GM12892 (cell line): Measurements from ENCODE around the gene TMEM266. TPM values are rescaled to one million over a fixed set of nuclear protein-coding genes. Genes with fewer than 3 reads are reported as not detected.
"Not testable (repeated sequence)": the region's sequence is repeated elsewhere in the genome, so short reads cannot be mapped to it uniquely, and the experiment has no call there.

Experiments
- DNase-seq: peaks from one replicate; pipeline ENCODE4 v3.0.0; 2011; ENCODE audit not compliant: insufficient read length
- FAIRE-seq: peaks from 2 replicates; lab custom pipeline; 2011; peaks lifted over from hg19 to GRCh38; lab: Jason Lieb, UNC
- POLR2A ChIP-seq: IDR thresholded peaks from 2 replicates; pipeline ENCODE4 v1.6.1; 2011; ENCODE audit warnings: low read depth, low read length, control low read depth
- POLR2AphosphoS5 ChIP-seq: IDR thresholded peaks from 2 replicates; pipeline ENCODE4 v1.6.1; 2011; ENCODE audit warnings: low read depth, low read length, control low read depth
- TAF1 ChIP-seq: IDR thresholded peaks from 2 replicates; pipeline ENCODE4 v1.6.1; 2011; ENCODE audit warnings: low read depth, mild to moderate bottlenecking, control low read depth, low read length, borderline replicate concordance
- polyA plus RNA-seq: library from polyadenylated mRNA; unstranded; fragments of >200 nt; gene quantifications from one replicate; pipeline ENCODE4 v1.2.1, GENCODE V29; 2012; ENCODE audit warnings: missing spikeins, inconsistent platforms; ENCODE audit not compliant: missing spikeins

Gene TMEM266, protein sequence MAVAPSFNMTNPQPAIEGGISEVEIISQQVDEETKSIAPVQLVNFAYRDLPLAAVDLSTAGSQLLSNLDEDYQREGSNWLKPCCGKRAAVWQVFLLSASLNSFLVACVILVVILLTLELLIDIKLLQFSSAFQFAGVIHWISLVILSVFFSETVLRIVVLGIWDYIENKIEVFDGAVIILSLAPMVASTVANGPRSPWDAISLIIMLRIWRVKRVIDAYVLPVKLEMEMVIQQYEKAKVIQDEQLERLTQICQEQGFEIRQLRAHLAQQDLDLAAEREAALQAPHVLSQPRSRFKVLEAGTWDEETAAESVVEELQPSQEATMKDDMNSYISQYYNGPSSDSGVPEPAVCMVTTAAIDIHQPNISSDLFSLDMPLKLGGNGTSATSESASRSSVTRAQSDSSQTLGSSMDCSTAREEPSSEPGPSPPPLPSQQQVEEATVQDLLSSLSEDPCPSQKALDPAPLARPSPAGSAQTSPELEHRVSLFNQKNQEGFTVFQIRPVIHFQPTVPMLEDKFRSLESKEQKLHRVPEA
- polyA plus RNA-seq = 1.4 TPM

DNA sequence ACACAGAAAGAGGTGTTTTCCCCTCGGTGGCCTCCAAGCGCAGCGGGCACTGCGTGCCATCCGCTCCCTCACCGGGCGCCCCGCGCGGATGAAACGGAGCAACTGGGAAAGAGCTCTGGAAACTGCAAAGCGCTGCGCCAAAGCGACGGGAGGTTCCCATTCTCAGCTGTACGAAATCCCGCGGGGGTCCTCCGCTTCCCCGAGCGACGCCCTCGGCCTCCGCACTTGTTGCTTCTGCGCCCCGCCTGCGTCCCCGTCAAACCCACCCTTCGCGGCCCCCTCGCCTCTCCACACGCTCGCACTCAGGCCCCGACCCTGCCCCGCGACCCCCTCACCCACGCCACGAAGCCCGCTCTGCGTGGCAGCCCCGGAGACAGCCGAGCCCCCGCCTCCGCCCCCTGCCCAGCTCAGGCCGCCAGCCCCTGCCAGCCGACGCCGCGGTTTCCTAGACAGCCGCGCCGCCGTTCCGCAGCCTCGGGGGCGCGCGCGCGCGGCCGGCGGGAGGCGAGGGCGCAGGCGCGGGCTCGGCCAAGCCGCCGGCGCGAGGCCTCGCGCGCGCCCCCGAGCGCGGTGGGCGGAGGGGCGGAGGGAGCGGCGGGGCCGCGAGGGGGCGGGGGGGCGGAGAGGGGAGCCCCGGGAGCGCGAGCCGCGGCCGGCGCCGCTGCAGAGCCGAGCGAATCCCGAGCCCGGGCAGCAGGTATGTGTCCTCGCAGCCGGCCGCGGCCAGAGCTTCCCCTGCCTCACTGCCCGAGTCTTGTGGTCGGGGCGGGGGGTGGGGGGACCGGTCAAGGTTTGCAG lies at the start of gene TMEM266:
Gene TMEM266, plus strand, starts transcription at position 666 of the 798 bp plus-strand sequence. CDS start 74,279 bp downstream, outside the sequence.
- no peak for TF ChIP-seq POLR2A
- no peak for TF ChIP-seq TAF1
- no peak for TF ChIP-seq POLR2AphosphoS5
- DNase-seq (peak; percentile 61), FAIRE-seq (no peak)

DNA sequence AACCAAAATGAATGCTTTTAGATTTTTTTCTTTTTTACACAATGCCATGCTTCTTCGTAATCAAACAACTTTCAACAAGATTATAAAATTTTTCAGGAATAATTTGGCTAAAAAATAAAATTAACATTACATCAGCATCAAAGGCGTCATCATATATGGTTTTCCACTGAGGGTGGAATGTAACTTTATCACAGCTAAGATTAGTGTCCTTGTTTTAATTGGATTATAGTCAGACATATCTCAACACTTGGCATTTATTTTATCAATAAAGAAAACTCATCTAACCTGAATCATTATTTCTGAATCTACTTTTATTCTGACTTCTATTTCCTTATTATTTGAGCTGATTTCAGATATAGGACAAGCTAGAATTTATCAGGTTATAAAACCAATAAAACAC lies 49.2 kb upstream of the TMEM266 start:
- TF ChIP-seq POLR2A (no peak), POLR2AphosphoS5 (no peak), TAF1 (no peak)
- FAIRE-seq (no peak), DNase-seq (no peak)

- DNase-seq (no peak), FAIRE-seq (peak; percentile 79)
- TF ChIP-seq POLR2A = no peak
- no peak for TF ChIP-seq TAF1
- TF ChIP-seq POLR2AphosphoS5 = no peak
Observed at GRCh38 chr15:76011627-76012551, 47.9 kb upstream of the TMEM266 start, which contains the start of gene NRG4. Gene NRG4 (minus strand): TSS chr15:76012424. CDS start chr15:76011230, 1,194 bp downstream.

DNA sequence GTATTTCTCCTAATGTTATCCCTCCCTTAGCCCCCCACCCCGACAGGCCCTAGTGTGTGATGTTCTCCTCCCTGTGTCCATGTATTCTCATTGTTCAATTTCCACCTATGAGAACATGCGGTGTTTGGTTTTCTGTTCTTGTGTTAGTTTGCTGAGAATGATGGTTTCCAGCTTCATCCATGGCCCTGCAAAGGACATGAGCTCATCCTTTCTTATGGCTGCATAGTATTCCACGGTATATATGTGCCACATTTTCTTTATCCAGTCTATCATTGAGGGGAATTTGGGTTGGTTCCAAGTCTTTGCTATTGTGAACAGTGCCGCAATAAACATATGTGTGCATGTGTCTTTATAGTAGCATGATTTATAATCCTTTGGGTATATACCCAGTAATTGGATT lies 46.3 kb upstream of the TMEM266 start:
- DNase-seq, FAIRE-seq: not testable (repeated sequence)

- FAIRE-seq (no peak), DNase-seq (no peak)
- TF ChIP-seq POLR2AphosphoS5 (no peak), POLR2A (no peak), TAF1 (no peak)
Observed at GRCh38 chr15:76024021-76024768, 35.6 kb upstream of the TMEM266 start.

- TF ChIP-seq TAF1 = no peak
- TF ChIP-seq POLR2AphosphoS5 = no peak
- no peak for TF ChIP-seq POLR2A
- no peak for DNase-seq
- FAIRE-seq = no peak
Observed at GRCh38 chr15:76032046-76032445, 27.7 kb upstream of the TMEM266 start.

DNA sequence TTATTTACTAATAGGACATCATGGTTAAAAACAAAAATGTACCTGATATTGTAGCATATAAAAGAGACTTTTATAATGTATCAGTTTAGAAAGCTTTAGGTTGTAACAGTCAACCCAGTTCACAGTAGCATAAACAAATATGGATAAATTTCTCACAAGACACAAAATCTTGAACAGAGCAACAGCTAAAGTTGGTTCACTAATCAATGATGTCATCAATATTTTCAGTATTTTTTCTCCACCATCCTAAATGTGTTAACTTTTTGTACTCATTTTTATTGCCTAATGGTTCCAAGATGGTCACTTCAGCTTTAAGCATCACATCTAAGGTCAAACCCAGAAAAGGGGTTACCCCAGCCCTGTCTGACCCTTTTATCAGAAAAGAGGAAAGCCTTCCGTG lies 26.3 kb upstream of the TMEM266 start:
- TF ChIP-seq POLR2AphosphoS5 (no peak), TAF1 (no peak), POLR2A (no peak)
- DNase-seq = no peak
- no peak for FAIRE-seq

DNA sequence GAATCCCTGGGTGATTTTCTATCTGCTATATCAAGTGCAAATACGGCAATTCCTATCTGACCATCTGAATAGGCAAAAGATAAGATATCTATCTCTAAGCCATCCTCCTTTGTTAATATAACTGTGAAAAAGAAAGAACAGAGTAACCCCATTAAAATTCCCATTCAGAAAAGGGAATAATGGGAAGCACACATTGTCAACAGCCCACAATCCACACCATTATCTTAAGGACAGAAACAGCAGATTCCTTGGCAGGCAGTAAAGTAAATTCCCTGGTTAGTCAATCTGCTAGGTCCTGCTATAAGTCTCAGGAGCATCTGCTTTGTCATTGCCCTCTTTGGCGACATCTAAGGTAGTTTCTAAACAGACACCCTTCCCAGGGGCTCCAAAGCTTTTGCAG lies 25.7 kb upstream of the TMEM266 start:
- TF ChIP-seq TAF1 (no peak), POLR2AphosphoS5 (no peak), POLR2A (no peak)
- DNase-seq (no peak), FAIRE-seq (no peak)

GRCh38 chr15:76035593-76035992 lies 24.2 kb upstream of the TMEM266 start:
- DNase-seq = no peak
- FAIRE-seq = no peak
- TF ChIP-seq POLR2A (no peak), TAF1 (no peak), POLR2AphosphoS5 (no peak)

DNA sequence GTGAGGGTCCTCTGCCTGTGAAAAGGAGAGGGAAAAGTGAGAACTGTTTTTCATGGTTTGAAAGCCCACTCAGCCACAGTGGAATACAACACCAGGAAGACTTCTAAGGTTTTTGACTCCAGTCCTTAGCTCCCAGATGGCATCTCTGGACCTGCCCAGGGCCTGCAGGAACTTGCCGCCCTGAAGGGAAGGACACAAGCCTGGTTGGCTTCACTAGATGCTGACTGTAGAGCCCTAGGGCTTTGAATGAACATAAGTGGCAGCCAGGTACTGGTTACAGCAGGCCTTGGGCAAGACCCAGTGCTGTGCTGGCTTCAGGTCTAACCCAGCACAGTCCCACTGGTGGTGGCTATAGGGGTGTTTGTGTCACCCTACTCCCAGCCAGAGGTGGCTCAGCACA lies 21.3 kb upstream of the TMEM266 start:
- FAIRE-seq (no peak), DNase-seq (no peak)
- TF ChIP-seq POLR2AphosphoS5 (no peak), TAF1 (no peak), POLR2A (no peak)

- FAIRE-seq = not testable (repeated sequence)
Observed at GRCh38 chr15:76054201-76054600, 5.6 kb upstream of the TMEM266 start.

More at GRCh38 chr15:76054201-76054600, 5.6 kb upstream of the TMEM266 start:
- not testable (repeated sequence) for DNase-seq
